CD8-positive, alpha-beta memory T cell (primary cell): ENCODE data around the gene LRCH4. TPM values are rescaled to one million over a fixed set of nuclear protein-coding genes. Genes with fewer than 3 reads are reported as not detected.

Experiments
- CTCF ChIA-PET: fragments of 350-600 bp; sonication (Branson Sonifier 250); formaldehyde crosslinking; loops from one replicate; lab custom pipeline; 2021; ENCODE audit warnings: antibody characterized with exemption; lab: Charles Lee
- POLR2A ChIA-PET: fragments of 350-600 bp; sonication (Branson Sonifier 250); formaldehyde crosslinking; loops from one replicate; lab custom pipeline; 2021; ENCODE audit warnings: antibody characterized with exemption; lab: Charles Lee
- DNase-seq, 5 donors: peaks; one replicate each; pipeline versions ENCODE4 v3.0.0 to v3.0.0-alpha.2; 2020 to 2022; ENCODE audit warnings: mixed read lengths in 1 of 5
- H3K27ac ChIP-seq: one replicate; pipeline ENCODE4 v1.7.0; 2013; ENCODE audit warnings: low read depth, mild to moderate bottlenecking, low read length, moderate library complexity
- H3K27me3 ChIP-seq: 2 replicates; pipeline ENCODE4 v1.7.0; 2013; ENCODE audit warnings: low read length, mild to moderate bottlenecking; ENCODE audit not compliant: insufficient read depth, poor library complexity, severe bottlenecking
- H3K36me3 ChIP-seq: 2 replicates; pipeline ENCODE4 v1.7.0; 2013; ENCODE audit warnings: mild to moderate bottlenecking, low read length, moderate library complexity; ENCODE audit not compliant: insufficient read depth
- H3K4me1 ChIP-seq: 2 replicates; pipeline ENCODE4 v1.7.0; 2013; ENCODE audit warnings: mild to moderate bottlenecking, low read length, moderate library complexity; ENCODE audit not compliant: insufficient read depth
- H3K4me3 ChIP-seq: 2 replicates; pipeline ENCODE4 v1.7.0; 2013; ENCODE audit warnings: mild to moderate bottlenecking, low read length
- H3K9me3 ChIP-seq: 2 replicates; pipeline ENCODE4 v1.7.0; 2013; ENCODE audit warnings: mild to moderate bottlenecking, low read length
- H3K27ac Mint-ChIP-seq, 8 donors: one replicate each; pipeline ENCODE4 v1.8.0; 2020 to 2021; ENCODE audit warnings: mixed read lengths in 8 of 8, mild to moderate bottlenecking in 6 of 8, inconsistent platforms in 3 of 8, moderate library complexity in 3 of 8
- H3K27me3 Mint-ChIP-seq, 2 donors: one replicate each; pipeline ENCODE4 v1.8.0; 2020 to 2021; ENCODE audit warnings: mixed read lengths in 2 of 2, mild to moderate bottlenecking in 1 of 2, moderate library complexity in 1 of 2
- H3K36me3 Mint-ChIP-seq, 3 donors: one replicate each; pipeline ENCODE4 v1.8.0; 2020 to 2021; ENCODE audit warnings: mixed read lengths in 3 of 3, inconsistent platforms in 1 of 3, mild to moderate bottlenecking in 1 of 3
- H3K4me1 Mint-ChIP-seq, 3 donors: one replicate each; pipeline ENCODE4 v1.8.0; 2020 to 2021; ENCODE audit warnings: mixed read lengths in 3 of 3, inconsistent platforms in 1 of 3, mild to moderate bottlenecking in 1 of 3
- H3K4me3 Mint-ChIP-seq, 7 donors: one replicate each; pipeline ENCODE4 v1.8.0; 2020 to 2021; ENCODE audit warnings: mixed read lengths in 7 of 7, mild to moderate bottlenecking in 6 of 7, moderate library complexity in 4 of 7, inconsistent platforms in 2 of 7
- H3K9me3 Mint-ChIP-seq, 5 donors: one replicate each; pipeline ENCODE4 v1.8.0; 2020 to 2022; ENCODE audit warnings: mixed read lengths in 5 of 5, mild to moderate bottlenecking in 3 of 5, moderate library complexity in 2 of 5, inconsistent platforms in 1 of 5
- polyA plus RNA-seq: library from polyadenylated mRNA; unstranded; fragments of 300-500 nt; fragmentation: Illumina TruSeq; gene quantifications from one replicate; pipeline ENCODE4 v1.2.3, GENCODE V29; 2021
- total RNA-seq, 2 experiments: library from RNA; stranded (reverse); gene quantifications; one replicate each; pipeline ENCODE4 v1.2.3, GENCODE V29; 2021

LRCH4 gene, protein sequence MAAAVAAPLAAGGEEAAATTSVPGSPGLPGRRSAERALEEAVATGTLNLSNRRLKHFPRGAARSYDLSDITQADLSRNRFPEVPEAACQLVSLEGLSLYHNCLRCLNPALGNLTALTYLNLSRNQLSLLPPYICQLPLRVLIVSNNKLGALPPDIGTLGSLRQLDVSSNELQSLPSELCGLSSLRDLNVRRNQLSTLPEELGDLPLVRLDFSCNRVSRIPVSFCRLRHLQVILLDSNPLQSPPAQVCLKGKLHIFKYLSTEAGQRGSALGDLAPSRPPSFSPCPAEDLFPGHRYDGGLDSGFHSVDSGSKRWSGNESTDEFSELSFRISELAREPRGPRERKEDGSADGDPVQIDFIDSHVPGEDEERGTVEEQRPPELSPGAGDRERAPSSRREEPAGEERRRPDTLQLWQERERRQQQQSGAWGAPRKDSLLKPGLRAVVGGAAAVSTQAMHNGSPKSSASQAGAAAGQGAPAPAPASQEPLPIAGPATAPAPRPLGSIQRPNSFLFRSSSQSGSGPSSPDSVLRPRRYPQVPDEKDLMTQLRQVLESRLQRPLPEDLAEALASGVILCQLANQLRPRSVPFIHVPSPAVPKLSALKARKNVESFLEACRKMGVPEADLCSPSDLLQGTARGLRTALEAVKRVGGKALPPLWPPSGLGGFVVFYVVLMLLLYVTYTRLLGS
- total RNA-seq (100 to 1,000 TPM; 101 to 109 TPM), polyA plus RNA-seq (153 TPM)

DNA sequence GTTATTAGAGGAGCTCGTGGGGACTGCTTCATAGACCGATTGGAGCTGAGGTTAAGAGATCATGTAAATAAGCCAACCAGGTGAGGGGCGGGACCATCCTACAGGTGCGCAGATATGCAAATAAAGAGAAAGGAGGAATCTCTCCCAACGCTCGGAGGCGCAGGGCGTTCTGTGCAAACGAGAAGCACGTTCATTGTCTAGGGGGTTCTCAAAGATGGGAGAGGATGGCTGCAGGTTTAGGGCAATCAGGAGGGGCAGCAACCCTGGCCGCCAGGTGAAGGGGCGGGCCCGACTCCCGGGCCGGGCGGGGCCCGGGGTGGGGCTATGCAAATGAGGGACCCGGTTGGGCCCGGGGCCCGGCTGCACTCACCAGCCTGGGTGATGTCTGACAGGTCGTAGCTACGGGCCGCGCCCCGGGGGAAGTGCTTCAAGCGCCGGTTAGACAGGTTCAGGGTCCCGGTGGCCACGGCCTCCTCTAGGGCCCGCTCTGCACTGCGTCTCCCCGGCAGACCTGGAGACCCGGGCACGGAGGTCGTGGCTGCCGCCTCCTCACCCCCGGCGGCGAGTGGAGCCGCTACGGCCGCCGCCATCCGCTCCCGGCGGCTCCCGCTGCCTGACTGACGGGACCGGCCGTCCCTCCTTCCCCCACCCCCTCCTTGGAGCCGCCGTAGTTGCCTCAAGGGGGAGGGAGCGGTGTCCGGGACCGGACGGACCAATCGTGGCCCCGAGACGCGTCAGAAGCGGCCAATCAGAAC is at the start of gene LRCH4:
Gene LRCH4, minus strand, starts transcription at position 619 of the 755 bp plus-strand sequence. Its CDS starts 29 bp downstream, at position 590.
- DNase-seq, result peak in 4 of 5 donors; percentile 62 to 74 (median 68)
- peak within 1 kb of the TSS; percentile 87 for H3K4me3 ChIP-seq
- H3K4me3 Mint-ChIP-seq, result peak within 1 kb of the TSS; percentile 91 to 99 (median 98)
- peak within 1 kb of the TSS; percentile 85 to 99 (median 95) for H3K27ac Mint-ChIP-seq
- H3K27me3 Mint-ChIP-seq, result peaks cover 6 to 7% of the 10 kb centered on the region in 2 donors
- peaks cover 30 to 53% (median 31%) of the 10 kb centered on the region in 3 donors for H3K4me1 Mint-ChIP-seq
- ChIA-PET POLR2A (interaction anchor here (0.6 to 6.0 kb wide), 31 partner anchors 8 to 1081 kb away, joined by 3 to 42 read pairs (median 6); partner anchors contain the start of genes AGFG2, GNB2, LAMTOR4 and MEPCE), CTCF (interaction anchor here (0.9 to 9.5 kb wide), 29 partner anchors 8 to 157 kb away, joined by 3 to 133 read pairs (median 5); partner anchors contain the start of genes AGFG2, GNB2, MEPCE and MOSPD3)
- peak within 1 kb of the TSS; percentile 92 for H3K27ac ChIP-seq
- H3K9me3 Mint-ChIP-seq, result no peaks in the 10 kb centered on the region
- no peaks in the 10 kb centered on the region for H3K27me3 ChIP-seq
- peaks cover 48% of the 10 kb centered on the region for H3K4me1 ChIP-seq
- no peaks in the 10 kb centered on the region for H3K9me3 ChIP-seq
- peaks cover 19% of the 10 kb centered on the region for H3K36me3 ChIP-seq
- H3K36me3 Mint-ChIP-seq, result peaks cover 0 to 24% (median 0%) of the 10 kb centered on the region in 3 donors

DNA sequence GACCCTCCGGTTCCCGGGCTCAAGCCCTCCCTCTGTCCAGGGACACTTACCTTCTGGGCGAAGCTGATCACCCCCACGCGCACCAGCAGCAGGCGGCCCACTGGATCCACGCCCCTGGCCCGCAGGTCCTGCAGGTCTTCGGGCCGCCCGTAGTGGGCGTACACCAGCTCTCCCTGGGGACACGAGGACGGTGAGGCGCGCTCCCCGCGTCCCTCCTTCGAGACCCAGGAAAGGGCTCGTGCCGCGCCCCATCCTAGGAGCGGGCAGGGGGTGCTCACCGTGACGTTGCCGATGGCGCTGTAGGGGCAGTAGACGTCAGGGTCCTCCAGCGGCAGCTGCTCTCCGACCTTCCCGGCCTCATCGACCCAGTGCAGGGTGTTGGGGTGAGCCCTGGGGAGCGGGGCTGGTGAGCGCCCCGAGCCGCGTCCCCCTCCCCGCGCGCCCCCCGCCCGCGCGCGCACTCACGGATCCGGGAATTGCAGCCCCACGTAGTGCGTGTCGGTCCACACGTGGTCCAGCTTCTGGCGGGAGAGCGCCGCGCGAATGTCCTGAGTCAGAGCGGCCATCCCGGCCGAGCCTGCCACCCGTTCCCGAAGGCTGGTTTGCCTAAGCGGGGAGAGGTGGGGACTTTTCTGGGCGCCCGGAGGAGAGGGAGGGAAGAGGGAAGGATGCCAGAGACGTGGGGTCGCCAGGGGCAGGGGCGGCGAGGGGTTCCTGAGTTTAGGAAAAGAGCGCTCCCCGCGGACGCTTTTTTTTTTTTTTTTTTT is 47.2 kb upstream of the LRCH4 start:
- ChIA-PET POLR2A (interaction anchor here (0.5 to 1.1 kb wide), 6 partner anchors 21 to 83 kb away, joined by 3 to 8 read pairs (median 4); partner anchors contain the start of genes MOSPD3 and POP7), CTCF (interaction anchor here (0.7 to 4.6 kb wide), 27 partner anchors 9 to 562 kb away, joined by 3 to 41 read pairs (median 4); partner anchors contain the start of genes FBXO24, GIGYF1, GNB2 and LRCH4)
- Mint-ChIP-seq H3K36me3 (peaks cover 0 to 1% (median 0%) of the 10 kb centered on the region in 3 donors), H3K4me1 (peaks cover 14 to 29% (median 25%) of the 10 kb centered on the region in 3 donors), H3K9me3 (peaks cover 0 to 1% (median 0%) of the 10 kb centered on the region in 5 donors), H3K27ac (peak overlapping the region; percentile 41 to 90 (median 82)), H3K27me3 (peaks cover 2 to 3% of the 10 kb centered on the region in 2 donors), H3K4me3 (peak overlapping the region; percentile 83 to 94 (median 85))
- Histone ChIP-seq H3K4me1 (peaks cover 6% of the 10 kb centered on the region), H3K27me3 (no peaks in the 10 kb centered on the region), H3K9me3 (no peaks in the 10 kb centered on the region), H3K36me3 (no peaks in the 10 kb centered on the region), H3K4me3 (peak overlapping the region; percentile 66), H3K27ac (no peak overlapping the region)
- peak; percentile 34 to 75 (median 50) for DNase-seq

DNA sequence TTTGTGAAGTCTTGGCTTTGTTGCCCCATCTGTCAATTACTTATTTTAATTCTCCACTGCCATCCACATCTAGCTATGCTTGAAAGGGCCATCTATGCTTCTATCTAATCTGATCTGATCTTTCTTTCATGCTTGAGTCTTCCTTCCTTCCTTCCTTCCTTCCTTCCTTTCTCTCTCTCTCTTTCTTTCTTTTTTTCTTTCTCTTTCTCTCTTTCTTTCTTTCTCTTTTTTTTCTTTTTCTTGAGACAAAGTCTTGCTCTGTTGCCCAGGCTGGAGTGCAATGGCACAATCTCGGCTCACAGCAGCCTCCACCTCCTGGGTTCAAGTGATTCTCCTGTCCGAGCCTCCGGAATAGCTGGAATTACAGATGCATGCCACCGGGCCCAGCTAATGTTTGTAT is 44.1 kb upstream of the LRCH4 start:
- no peak for DNase-seq
- H3K36me3 ChIP-seq, result no peaks in the 10 kb centered on the region
- H3K36me3 Mint-ChIP-seq, result peaks cover 0 to 1% (median 0%) of the 10 kb centered on the region in 3 donors
- H3K4me3 Mint-ChIP-seq, result no peak overlapping the region
- ChIA-PET CTCF (interaction anchor here (1.4 to 1.7 kb wide), 4 partner anchors 9 to 76 kb away, joined by 3 to 9 read pairs (median 5); partner anchors contain the start of genes MOSPD3 and POP7), POLR2A (interaction anchor here (1.5 kb wide), 1 partner anchor 18 kb away, joined by 4 read pairs; the partner anchor contains the start of gene MOSPD3)
- no peaks in the 10 kb centered on the region for H3K27me3 ChIP-seq
- no peaks in the 10 kb centered on the region for H3K9me3 ChIP-seq
- H3K4me1 ChIP-seq, result peaks cover 22% of the 10 kb centered on the region
- H3K4me3 ChIP-seq, result no peak overlapping the region
- H3K4me1 Mint-ChIP-seq, result peaks cover 26 to 52% (median 47%) of the 10 kb centered on the region in 3 donors
- peak overlapping the region in 7 of 8 donors; percentile 15 to 66 (median 35) for H3K27ac Mint-ChIP-seq
- H3K9me3 Mint-ChIP-seq, result peaks cover 0 to 1% (median 0%) of the 10 kb centered on the region in 5 donors
- peaks cover 0 to 2% of the 10 kb centered on the region in 2 donors for H3K27me3 Mint-ChIP-seq
- no peak overlapping the region for H3K27ac ChIP-seq

DNA sequence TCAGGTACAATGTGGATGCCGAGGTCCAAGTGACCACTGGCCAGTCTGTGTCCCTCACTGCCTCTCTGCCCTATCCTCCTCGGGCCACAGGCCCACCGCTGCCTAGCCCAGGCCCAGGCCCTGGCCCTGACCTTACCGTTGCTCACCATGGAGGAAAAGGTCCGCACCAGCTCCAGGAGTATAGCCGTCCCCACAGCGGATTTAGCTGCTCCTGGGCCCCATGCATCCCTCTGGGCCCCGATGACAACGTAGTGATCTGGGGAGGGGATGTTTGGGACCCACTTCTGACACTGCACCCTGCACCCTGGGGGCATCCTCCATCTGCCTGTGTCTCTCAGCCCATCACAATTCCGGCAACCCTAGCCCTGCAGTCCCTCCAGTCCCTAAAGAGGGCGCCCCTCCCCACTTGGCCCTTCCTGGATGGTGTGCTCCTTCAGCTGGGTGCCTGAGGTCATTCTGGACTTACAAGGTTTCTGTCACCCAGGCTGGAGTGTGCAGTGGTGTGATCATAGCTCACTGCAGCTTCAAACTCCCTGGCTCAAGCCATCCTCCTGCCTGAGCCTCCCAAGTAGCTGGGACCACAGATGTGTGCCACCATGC is 43.3 kb upstream of the LRCH4 start:
- ChIA-PET POLR2A (interaction anchor here (0.9 to 1.5 kb wide), 2 partner anchors 17 kb away, joined by 3 to 4 read pairs; partner anchors contain the start of gene MOSPD3), CTCF (interaction anchor here (0.8 to 1.7 kb wide), 3 partner anchors 10 to 76 kb away, joined by 3 to 9 read pairs (median 7); partner anchors contain the start of genes MOSPD3 and POP7)
- Mint-ChIP-seq H3K36me3 (peaks cover 0 to 1% (median 0%) of the 10 kb centered on the region in 3 donors), H3K9me3 (peaks cover 0 to 1% (median 0%) of the 10 kb centered on the region in 5 donors), H3K27me3 (peaks cover 0 to 2% of the 10 kb centered on the region in 2 donors), H3K4me1 (peaks cover 27 to 52% (median 43%) of the 10 kb centered on the region in 3 donors), H3K4me3 (no peak overlapping the region), H3K27ac (peak overlapping the region in 6 of 8 donors; percentile 15 to 88 (median 44))
- H3K36me3 ChIP-seq, result no peaks in the 10 kb centered on the region
- peaks cover 22% of the 10 kb centered on the region for H3K4me1 ChIP-seq
- no peaks in the 10 kb centered on the region for H3K9me3 ChIP-seq
- no peak overlapping the region for H3K4me3 ChIP-seq
- no peak overlapping the region for H3K27ac ChIP-seq
- DNase-seq, result no peak
- H3K27me3 ChIP-seq, result no peaks in the 10 kb centered on the region

DNA sequence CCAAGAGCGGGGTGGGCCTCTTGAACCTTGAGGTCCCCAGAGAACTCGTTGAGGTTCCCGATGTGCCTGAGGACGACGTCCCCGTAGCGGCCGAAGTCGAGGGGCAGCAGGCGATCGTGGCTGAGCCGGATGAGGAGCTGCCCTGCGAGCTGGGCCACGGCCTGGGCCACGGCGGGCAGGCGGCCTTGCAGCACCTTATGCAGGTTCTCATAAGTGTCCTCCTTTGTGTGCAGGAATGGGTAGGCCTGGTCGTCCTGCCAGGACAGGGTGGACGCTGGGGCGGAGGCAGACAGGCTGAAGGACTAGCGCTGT is 41.3 kb upstream of the LRCH4 start:
- H3K9me3 ChIP-seq, result no peaks in the 10 kb centered on the region
- peak overlapping the region; percentile 54 for H3K27ac ChIP-seq
- Mint-ChIP-seq H3K27me3 (no peaks in the 10 kb centered on the region), H3K4me3 (peak overlapping the region in 6 of 7 donors; percentile 31 to 77 (median 66)), H3K27ac (peak overlapping the region; percentile 58 to 94 (median 84)), H3K9me3 (no peaks in the 10 kb centered on the region), H3K4me1 (peaks cover 20 to 42% (median 35%) of the 10 kb centered on the region in 3 donors), H3K36me3 (no peaks in the 10 kb centered on the region)
- H3K27me3 ChIP-seq, result no peaks in the 10 kb centered on the region
- peak overlapping the region; percentile 81 for H3K4me3 ChIP-seq
- H3K36me3 ChIP-seq, result no peaks in the 10 kb centered on the region
- peaks cover 16% of the 10 kb centered on the region for H3K4me1 ChIP-seq
- DNase-seq, result no peak
- CTCF ChIA-PET, result interaction anchor here (0.6 to 2.2 kb wide), 10 partner anchors 14 to 96 kb away, joined by 3 to 10 read pairs (median 5); partner anchors contain the start of genes MOSPD3 and POP7
- POLR2A ChIA-PET, result interaction anchor here (1.0 to 1.9 kb wide), 7 partner anchors 15 to 248 kb away, joined by 3 to 9 read pairs (median 5); partner anchors contain the start of genes GNB2, MEPCE, MOSPD3 and SRRT

DNA sequence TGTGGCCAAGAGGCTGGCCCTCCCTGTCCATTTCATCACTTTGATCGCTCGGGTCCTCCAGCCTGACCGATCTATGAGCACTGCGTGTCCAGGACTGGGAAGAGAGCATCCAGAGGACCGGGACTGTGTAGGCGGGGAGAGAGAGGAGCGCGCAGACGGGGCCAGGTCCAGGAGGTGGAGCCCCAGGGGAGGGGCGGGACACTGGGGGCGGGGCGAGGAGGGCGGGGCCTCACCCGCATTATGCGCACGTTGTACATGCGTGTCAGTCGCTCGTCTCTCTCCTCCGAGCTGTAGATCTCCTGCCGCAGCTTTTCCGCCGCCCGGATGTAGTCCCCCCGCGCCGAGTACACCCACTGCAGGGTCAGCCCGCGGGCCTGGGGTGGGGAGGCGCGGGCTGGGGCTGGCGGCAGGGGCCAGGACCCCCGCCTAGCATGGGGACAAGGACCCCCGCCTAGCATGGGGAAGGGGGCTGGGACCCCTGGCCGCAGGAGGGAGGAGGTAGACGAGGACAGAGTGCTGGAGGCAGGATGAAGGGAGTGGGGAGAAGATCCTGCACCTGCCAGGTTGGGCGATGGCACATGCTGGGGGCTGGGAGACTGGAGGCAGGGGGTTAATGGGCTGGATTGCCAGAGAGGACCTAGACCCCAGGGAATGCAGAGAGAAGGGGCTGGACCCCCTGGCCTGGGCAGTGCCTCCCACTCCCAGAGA is 40.8 kb upstream of the LRCH4 start:
- Histone ChIP-seq H3K27me3 (no peaks in the 10 kb centered on the region), H3K9me3 (no peaks in the 10 kb centered on the region), H3K4me1 (peaks cover 16% of the 10 kb centered on the region), H3K4me3 (peak overlapping the region; percentile 81), H3K36me3 (no peaks in the 10 kb centered on the region), H3K27ac (peak overlapping the region; percentile 54)
- Mint-ChIP-seq H3K36me3 (peaks cover 0 to 1% (median 0%) of the 10 kb centered on the region in 3 donors), H3K4me3 (peak overlapping the region; percentile 69 to 82 (median 77)), H3K27me3 (no peaks in the 10 kb centered on the region), H3K27ac (peak overlapping the region; percentile 58 to 88 (median 82)), H3K4me1 (peaks cover 20 to 40% (median 33%) of the 10 kb centered on the region in 3 donors), H3K9me3 (no peaks in the 10 kb centered on the region)
- DNase-seq, result peak; percentile 80 to 93 (median 83)
- POLR2A ChIA-PET, result interaction anchor here (1.0 to 1.9 kb wide), 7 partner anchors 14 to 248 kb away, joined by 3 to 9 read pairs (median 5); partner anchors contain the start of genes GNB2, MEPCE, MOSPD3 and SRRT
- CTCF ChIA-PET, result interaction anchor here (0.9 to 2.2 kb wide), 12 partner anchors 14 to 96 kb away, joined by 3 to 10 read pairs (median 5); partner anchors contain the start of genes FBXO24, LRCH4, MOSPD3 and POP7
